Germinal center (tissue), 1 donor: Measurements from ENCODE around the gene MMP8.
"Not testable (repeated sequence)": the region's sequence is repeated elsewhere in the genome, so short reads cannot be mapped to it uniquely, and the experiment has no call there.

Experiments
- DNase-seq: peaks from one replicate; pipeline ENCODE4 v3.0.0; 2012; ENCODE audit warnings: mixed read lengths, low spot score

MMP8 gene, protein sequence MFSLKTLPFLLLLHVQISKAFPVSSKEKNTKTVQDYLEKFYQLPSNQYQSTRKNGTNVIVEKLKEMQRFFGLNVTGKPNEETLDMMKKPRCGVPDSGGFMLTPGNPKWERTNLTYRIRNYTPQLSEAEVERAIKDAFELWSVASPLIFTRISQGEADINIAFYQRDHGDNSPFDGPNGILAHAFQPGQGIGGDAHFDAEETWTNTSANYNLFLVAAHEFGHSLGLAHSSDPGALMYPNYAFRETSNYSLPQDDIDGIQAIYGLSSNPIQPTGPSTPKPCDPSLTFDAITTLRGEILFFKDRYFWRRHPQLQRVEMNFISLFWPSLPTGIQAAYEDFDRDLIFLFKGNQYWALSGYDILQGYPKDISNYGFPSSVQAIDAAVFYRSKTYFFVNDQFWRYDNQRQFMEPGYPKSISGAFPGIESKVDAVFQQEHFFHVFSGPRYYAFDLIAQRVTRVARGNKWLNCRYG

GRCh38 chr11:102724904-102725500 lies at the start of gene MMP8:
TSS of gene MMP8 (minus strand) at chr11:102724954. CDS start at chr11:102724855, 99 bp downstream.
- DNase-seq, result no peak

DNA sequence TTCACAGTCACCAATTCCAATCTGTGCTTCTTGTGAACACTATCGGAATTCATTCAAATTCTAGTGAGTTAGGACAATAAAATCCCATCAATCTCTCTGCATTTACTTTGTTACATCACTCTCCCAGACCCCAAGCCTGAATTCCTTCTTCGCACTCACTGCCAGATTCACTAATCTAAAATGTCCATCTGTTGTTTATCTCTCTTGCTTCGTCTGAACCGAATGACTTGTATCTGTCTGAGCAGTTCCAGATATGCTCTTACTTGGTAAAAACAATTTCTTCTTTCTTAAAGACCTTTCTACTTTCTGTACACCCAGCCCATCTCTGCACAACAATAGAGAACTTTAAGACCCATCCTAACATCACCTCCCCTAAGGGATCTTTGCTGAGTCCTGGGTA lies 48.6 kb upstream of the MMP8 start:
- DNase-seq, result no peak

GRCh38 chr11:102771351-102771750 lies 46.6 kb upstream of the MMP8 start:
- DNase-seq, result no peak

DNA sequence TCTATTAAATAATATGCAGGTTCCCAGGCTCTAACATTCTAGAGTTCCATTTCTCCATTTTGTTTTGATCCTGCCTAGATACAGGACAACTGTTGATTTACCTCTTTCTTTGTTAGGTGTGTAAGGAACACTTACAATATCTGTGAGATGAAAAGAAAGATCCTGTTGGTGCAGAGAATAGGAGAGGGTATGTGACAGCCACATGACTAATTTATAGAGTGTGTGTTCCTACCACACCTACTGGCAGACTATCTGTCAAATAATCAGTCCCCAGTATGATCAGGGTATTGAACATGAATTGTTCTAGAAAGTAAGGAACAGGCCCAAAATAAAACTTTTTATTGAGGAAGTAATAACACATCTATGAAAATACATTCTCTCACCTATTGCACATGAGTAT lies 45.4 kb upstream of the MMP8 start:
- DNase-seq, result no peak

GRCh38 chr11:102767800-102768199 lies 43.0 kb upstream of the MMP8 start:
- no peak for DNase-seq

DNA sequence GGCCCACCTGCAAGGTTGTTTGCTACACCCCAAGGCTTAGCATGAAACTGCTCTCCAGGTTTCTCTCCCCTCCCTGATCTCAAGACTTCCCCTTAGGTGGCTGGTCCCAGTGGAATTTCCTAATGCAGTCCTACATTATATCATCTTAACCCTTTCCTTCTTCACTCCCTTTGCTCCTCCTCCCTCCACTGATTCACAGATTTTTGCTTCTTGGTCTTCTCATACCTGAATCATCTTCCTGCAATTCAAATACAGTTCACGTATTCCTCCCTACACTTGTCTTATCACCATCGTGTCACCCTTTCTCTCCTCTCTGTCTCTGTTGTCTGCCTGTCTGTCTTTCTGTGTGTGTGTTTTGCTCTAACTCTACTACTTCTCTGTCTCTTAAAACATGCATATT lies 38.7 kb upstream of the MMP8 start:
- no peak for DNase-seq

GRCh38 chr11:102762361-102762767 lies 37.6 kb upstream of the MMP8 start:
- DNase-seq, result no peak

DNA sequence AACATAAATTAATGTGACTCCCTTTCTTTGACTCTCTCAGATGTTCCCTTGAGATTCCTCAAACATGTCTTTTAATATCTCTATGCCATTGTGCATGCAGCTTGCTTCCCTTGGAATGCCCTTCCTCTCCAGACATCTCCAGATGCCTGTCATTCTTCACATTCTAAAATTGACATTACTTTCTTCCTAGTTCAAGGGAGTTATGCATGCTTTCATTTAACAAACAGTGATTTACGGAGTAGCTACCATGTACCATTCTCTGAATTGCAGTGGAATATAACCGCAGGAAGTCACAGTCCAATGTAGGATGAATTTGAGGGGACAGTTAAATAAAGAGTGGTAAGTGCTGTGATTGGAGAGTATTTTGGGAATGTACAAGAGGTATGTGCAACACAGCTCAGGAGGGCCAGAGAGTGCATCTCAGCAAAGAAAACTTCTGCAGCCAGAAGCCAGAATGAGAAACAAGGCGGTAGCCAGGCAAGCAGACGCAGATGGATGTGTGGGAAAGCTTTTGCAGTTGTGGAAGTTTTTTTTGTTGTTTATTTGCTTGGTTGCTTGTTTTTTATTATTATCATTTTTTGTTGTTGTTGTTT lies 37.0 kb upstream of the MMP8 start:
- no peak for DNase-seq

- no peak for DNase-seq
Observed at GRCh38 chr11:102760344-102761035, 35.7 kb upstream of the MMP8 start.

DNA sequence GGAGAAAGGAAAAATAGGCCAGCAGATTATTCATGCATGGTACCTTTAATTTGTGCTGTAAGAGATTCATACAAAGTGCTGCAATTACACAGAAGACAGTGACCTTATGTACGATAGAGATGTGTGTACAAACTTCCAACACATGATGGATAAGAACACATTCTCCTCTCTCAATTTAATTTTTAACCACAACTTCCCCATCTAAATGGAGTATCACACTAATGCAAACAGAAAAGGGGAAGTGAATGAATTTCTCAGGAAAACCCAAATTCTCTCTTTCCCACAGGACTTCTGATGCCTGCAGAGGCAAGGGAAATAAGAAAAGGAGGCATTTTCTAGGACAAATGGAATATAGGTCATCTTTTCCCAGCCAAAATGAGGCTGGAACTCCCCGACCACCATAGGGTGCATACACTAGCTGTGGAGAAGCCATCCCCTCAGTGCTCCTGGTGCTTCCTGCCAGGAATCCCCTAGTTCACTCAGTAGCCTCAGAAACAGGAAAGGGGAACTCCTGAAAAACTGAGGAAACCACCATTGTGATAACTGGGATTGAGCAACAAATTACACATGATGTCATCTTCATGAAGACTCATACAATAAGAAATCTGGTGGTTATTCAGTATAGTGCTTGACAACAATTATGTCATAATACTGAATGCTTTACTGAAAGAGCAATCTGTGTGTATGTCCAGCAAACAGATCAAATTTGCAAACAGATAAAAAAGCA lies 33.2 kb upstream of the MMP8 start:
- DNase-seq, result no peak

DNA sequence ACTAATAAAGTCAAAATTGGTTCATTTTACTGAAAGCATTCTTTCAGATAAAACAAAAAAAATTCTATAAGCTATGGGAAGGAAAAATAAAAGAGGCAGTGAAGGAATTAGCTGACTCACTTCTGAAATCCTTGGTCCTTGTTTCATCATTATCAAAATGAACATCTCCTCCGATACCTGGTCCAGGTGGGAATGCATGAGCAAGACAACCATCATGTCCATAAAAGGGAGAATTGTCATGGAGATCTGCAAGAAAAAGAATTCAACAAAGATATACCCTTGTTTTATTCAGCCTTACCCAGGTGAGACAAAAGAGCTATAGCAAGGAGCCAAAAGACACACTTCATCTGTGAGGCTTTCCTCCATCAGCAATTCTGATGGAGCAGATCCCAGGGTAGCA lies 28.5 kb upstream of the MMP8 start:
- no peak for DNase-seq

GRCh38 chr11:102751673-102752072 lies 26.9 kb upstream of the MMP8 start:
- no peak for DNase-seq

GRCh38 chr11:102749101-102749722 lies 24.5 kb upstream of the MMP8 start:
- no peak for DNase-seq

DNA sequence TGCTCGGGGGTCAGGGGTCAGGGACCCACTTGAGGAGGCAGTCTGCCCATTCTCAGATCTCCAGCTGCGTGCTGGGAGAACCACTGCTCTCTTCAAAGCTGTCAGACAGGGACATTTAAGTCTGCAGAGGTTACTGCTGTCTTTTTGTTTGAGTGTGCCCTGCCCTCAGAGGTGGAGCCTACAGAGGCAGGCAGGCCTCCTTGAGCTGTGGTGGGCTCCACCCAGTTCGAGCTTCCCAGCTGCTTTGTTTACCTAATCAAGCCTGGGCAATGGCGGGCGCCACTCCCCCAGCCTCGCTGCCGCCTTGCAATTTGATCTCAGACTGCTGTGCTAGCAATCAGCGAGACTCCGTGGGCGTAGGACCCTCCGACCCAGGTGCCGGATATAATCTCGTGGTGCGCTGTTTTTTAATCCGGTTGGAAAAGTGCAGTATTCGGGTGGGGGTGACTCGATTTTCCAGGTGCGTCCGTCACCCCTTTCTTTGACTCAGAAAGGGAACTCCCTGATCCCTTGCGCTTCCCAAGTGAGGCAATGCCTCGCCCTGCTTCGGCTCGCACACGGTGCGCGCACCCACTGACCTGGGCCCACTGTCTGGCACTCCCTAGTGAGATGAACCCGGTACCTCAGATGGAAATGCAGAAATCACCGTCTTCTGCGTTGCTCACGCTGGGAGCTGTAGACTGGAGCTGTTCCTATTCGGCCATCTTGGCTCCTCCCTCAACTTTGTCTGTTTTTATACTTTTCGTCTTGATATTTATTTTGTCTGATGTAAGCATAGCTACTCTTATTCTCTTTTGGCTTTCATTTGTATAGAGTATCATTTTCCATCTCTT lies 22.2 kb upstream of the MMP8 start:
- not testable (repeated sequence) for DNase-seq

DNA sequence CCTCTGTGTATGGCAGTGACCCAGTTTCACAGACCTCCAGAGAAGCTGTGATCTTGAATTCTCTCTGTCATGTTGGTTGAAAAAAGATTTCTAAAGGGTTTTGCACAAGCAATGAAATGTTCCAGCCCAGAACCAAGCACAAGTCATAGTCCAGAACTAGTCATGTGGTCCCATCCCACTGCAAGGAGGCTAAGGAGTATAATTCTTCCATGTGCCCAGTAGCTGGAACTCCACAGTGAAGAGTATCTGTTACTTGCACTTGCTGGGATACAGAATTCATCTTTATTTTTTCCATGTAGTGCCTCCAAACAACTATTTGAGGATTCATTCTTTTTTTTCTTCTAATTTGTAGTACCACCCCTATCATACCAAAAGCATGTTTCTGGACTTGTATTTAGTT lies 9.9 kb upstream of the MMP8 start:
- no peak for DNase-seq

DNA sequence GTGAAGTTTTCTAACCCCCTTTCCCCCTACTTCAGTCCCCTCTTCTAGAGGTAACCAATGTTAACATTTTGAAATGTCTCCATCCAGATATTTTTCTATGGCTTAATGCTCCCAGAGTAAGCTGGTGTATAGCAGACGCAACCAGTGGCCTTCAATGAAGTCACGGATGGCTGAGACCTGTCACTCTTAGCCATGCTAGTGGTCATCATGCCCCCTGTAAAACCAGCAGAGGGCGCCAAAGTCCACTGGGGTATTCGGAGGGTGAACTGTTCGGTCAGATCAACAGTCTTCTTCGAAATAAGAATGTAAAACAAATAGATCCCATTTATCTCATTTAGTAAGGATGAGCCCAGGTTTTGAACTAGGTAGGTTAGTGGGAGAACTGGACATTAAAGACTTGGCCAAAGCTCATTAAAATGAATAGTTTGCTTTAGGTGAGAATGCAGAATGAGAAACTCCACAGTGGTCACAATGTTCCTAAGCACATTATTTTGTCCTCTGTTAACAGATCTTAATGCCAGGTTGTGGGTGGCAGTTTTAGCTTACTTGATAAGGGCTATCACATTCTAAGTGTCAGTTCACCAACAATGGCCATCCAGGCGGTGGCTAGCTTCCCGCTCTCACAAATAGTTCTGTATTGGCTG lies 8.6 kb upstream of the MMP8 start:
- peak; percentile 45 for DNase-seq

DNA sequence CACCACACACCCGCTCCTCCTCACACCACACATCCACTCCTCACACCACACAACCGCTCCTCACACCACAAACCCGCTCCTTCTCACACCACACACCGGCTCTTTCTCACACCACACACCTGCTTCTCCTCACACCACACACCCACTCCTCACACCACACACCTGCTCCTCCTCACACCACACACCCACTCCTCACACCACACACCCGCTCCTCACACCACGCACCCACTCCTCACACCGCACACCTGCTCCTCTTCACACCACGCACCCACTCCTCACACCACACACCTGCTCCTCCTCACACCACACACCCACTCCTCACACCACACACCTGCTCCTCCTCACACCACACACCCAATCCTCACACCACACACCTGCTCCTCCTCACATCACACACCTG lies 6.2 kb upstream of the MMP8 start:
- not testable (repeated sequence) for DNase-seq

GRCh38 chr11:102729849-102730815 lies 5.4 kb upstream of the MMP8 start:
- DNase-seq, result no peak

- no peak for DNase-seq
Observed at GRCh38 chr11:102727890-102728289, 3.1 kb upstream of the MMP8 start.
